ENCODE results near the gene TIPARP. TPM values are rescaled to one million over a fixed set of nuclear protein-coding genes. Genes with fewer than 3 reads are reported as not detected.

TIPARP gene
- total RNA-seq, 1 donor = 28.2 TPM

DNA sequence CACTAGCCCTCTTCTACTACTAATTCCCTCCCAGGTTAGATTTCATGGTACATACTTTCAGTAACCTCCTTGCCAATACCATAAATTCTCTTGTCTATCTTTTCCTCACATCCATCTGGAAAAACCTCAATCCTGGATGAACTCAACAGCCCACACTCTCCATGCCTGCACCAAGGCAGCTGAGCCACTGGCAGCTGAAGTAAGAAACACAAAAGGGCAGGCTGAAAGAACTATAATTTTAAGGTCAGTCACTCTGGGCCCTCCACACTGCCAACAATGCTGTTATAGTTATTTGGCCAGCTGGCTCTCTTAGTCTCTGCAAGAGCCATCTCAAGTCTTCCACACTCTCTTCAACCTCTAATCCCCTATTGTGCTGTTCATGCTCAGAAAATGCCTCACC lies 15.1 kb upstream of the TIPARP start:
- Histone ChIP-seq H3K9me3 (ENCODE audit: low read depth, low read length) (peaks cover 1% of the 10 kb centered on the region), H3K27me3 (ENCODE audit: insufficient read depth, low read length) (no peaks in the 10 kb centered on the region), H3K4me2 (ENCODE audit: insufficient read depth, low read length) (no peak overlapping the region), H3K79me2 (ENCODE audit: insufficient read depth, low read length) (no peaks in the 10 kb centered on the region), H4K20me1 (ENCODE audit: insufficient read depth, low read length) (no peaks in the 10 kb centered on the region), H3K4me3 (ENCODE audit: insufficient read depth, low read length) (no peak overlapping the region), H3K36me3 (ENCODE audit: insufficient read depth, low read length) (no peaks in the 10 kb centered on the region), H3K4me1 (ENCODE audit: insufficient read depth, low read length) (peaks cover 8% of the 10 kb centered on the region), H3K27ac (ENCODE audit: low read depth, low read length) (no peak overlapping the region), H2AFZ (ENCODE audit: low read length) (no peak overlapping the region)
- DNase-seq (ENCODE audit: insufficient read length, low spot score, missing footprints) = no peak
- TF ChIP-seq, protein P1, sequence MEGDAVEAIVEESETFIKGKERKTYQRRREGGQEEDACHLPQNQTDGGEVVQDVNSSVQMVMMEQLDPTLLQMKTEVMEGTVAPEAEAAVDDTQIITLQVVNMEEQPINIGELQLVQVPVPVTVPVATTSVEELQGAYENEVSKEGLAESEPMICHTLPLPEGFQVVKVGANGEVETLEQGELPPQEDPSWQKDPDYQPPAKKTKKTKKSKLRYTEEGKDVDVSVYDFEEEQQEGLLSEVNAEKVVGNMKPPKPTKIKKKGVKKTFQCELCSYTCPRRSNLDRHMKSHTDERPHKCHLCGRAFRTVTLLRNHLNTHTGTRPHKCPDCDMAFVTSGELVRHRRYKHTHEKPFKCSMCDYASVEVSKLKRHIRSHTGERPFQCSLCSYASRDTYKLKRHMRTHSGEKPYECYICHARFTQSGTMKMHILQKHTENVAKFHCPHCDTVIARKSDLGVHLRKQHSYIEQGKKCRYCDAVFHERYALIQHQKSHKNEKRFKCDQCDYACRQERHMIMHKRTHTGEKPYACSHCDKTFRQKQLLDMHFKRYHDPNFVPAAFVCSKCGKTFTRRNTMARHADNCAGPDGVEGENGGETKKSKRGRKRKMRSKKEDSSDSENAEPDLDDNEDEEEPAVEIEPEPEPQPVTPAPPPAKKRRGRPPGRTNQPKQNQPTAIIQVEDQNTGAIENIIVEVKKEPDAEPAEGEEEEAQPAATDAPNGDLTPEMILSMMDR (IDR thresholded peaks at IDR 0.05; ENCODE audit: extremely low read depth, low read depth, low read length) = no peak

DNA sequence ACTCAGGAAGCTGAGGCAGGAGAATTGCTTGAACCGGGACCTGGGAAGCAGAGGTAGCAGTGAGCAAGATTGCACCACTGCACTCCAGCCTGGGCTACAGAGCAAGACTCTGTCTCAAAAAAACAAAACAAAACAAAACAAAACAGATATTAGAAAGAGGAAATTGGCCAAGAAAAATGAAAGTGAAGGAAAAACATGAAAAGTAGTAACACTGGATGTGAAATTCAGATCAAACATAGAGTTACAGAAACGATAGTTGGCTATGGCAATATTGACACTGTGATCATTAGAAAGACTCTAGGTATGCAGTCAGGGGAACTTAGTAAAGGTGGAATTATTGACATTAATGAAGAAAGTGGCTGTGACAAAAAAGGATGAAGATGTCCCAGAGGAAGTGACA lies 13.2 kb upstream of the TIPARP start:
- H2AFZ ChIP-seq (ENCODE audit: low read length) = no peak overlapping the region
- DNase-seq (ENCODE audit: insufficient read length, low spot score, missing footprints) = no peak
- no peaks in the 10 kb centered on the region for H3K79me2 ChIP-seq (ENCODE audit: insufficient read depth, low read length)
- no peaks in the 10 kb centered on the region for H4K20me1 ChIP-seq (ENCODE audit: insufficient read depth, low read length)
- no peaks in the 10 kb centered on the region for H3K36me3 ChIP-seq (ENCODE audit: insufficient read depth, low read length)
- no peak overlapping the region for H3K27ac ChIP-seq (ENCODE audit: low read depth, low read length)
- no peaks in the 10 kb centered on the region for H3K27me3 ChIP-seq (ENCODE audit: insufficient read depth, low read length)
- peaks cover 1% of the 10 kb centered on the region for H3K9me3 ChIP-seq (ENCODE audit: low read depth, low read length)
- H3K4me1 ChIP-seq (ENCODE audit: insufficient read depth, low read length) = peaks cover 14% of the 10 kb centered on the region
- TF ChIP-seq, protein P1 (IDR thresholded peaks at IDR 0.05; ENCODE audit: extremely low read depth, low read depth, low read length) = no peak
- H3K4me2 ChIP-seq (ENCODE audit: insufficient read depth, low read length) = no peak overlapping the region
- no peak overlapping the region for H3K4me3 ChIP-seq (ENCODE audit: insufficient read depth, low read length)

DNA sequence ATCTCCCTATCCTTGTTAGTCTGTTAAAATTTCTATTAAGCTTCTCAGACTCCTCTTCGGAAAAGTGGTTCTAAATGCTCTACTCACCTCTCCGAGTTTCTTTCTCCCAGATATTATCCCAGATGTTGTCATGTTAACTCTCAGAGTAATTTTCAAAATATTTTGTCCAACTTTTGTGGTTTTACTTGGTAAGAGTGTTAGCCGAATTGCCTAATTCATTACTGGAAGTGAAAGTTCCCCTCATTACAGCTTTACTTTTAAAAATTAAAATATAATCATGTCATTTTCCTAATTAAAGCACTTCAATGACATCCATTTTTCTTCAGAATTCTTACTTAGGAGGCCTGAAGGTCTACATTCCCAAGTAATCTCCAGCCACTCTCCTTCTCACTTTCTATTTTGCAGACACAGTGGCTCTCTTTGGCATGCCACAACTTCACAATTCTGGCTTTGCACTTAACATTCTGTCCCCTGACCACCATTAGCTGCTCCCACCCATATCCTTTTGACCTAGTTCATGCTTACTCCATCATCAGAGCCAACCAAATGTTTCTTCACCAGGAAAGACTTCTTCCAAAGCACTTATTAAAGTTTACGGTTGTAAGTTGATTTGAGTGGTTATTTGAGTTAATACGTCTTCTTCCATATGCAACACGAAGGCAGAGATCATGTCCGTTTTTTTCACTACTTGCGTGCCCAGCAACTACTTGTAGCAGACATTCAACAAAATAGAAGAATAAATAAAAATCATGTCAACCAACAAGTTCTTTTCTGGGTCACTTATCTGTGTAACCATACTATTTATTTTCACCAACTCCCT lies 10.2 kb upstream of the TIPARP start:
- Histone ChIP-seq H3K9me3 (ENCODE audit: low read depth, low read length) (peaks cover 1% of the 10 kb centered on the region), H3K4me2 (ENCODE audit: insufficient read depth, low read length) (no peak overlapping the region), H3K27ac (ENCODE audit: low read depth, low read length) (no peak overlapping the region), H3K36me3 (ENCODE audit: insufficient read depth, low read length) (no peaks in the 10 kb centered on the region), H3K4me3 (ENCODE audit: insufficient read depth, low read length) (no peak overlapping the region), H3K79me2 (ENCODE audit: insufficient read depth, low read length) (no peaks in the 10 kb centered on the region), H4K20me1 (ENCODE audit: insufficient read depth, low read length) (no peaks in the 10 kb centered on the region), H2AFZ (ENCODE audit: low read length) (no peak overlapping the region), H3K4me1 (ENCODE audit: insufficient read depth, low read length) (peaks cover 16% of the 10 kb centered on the region), H3K27me3 (ENCODE audit: insufficient read depth, low read length) (no peaks in the 10 kb centered on the region)
- DNase-seq (ENCODE audit: insufficient read length, low spot score, missing footprints) = no peak
- TF ChIP-seq, protein P1 (IDR thresholded peaks at IDR 0.05; ENCODE audit: extremely low read depth, low read depth, low read length) = no peak

DNA sequence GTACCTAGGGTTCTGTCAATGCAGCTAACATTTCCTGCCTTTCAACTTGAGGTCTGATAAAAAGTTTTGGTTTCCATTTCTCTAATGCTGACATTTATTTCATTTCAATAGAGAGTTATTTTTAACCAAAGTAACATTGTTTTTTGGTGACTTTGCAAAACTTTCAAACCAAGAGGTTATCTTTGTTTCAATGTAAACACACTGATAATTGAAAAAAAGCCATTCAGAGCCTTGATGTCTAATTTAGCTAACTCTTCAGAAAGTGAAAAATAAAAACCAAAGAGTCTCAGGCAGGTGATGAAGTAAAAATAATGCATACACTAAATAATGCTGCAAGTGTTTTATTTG lies 9.6 kb upstream of the TIPARP start:
- no peaks in the 10 kb centered on the region for H3K36me3 ChIP-seq (ENCODE audit: insufficient read depth, low read length)
- peaks cover 1% of the 10 kb centered on the region for H3K9me3 ChIP-seq (ENCODE audit: low read depth, low read length)
- TF ChIP-seq, protein P1 (IDR thresholded peaks at IDR 0.05; ENCODE audit: extremely low read depth, low read depth, low read length) = no peak
- H3K4me2 ChIP-seq (ENCODE audit: insufficient read depth, low read length) = no peak overlapping the region
- no peaks in the 10 kb centered on the region for H3K79me2 ChIP-seq (ENCODE audit: insufficient read depth, low read length)
- H4K20me1 ChIP-seq (ENCODE audit: insufficient read depth, low read length) = no peaks in the 10 kb centered on the region
- H2AFZ ChIP-seq (ENCODE audit: low read length) = no peak overlapping the region
- H3K27me3 ChIP-seq (ENCODE audit: insufficient read depth, low read length) = no peaks in the 10 kb centered on the region
- no peak overlapping the region for H3K4me3 ChIP-seq (ENCODE audit: insufficient read depth, low read length)
- H3K27ac ChIP-seq (ENCODE audit: low read depth, low read length) = no peak overlapping the region
- H3K4me1 ChIP-seq (ENCODE audit: insufficient read depth, low read length) = peaks cover 16% of the 10 kb centered on the region
- no peak for DNase-seq (ENCODE audit: insufficient read length, low spot score, missing footprints)
